GM12864 (cell line): Measurements from ENCODE around the gene SIPA1.

Source experiments
- DNase-seq: peaks from one replicate; pipeline ENCODE4 v3.0.0-alpha.2; 2011; ENCODE audit warnings: low read depth
- H3K4me3 ChIP-seq: 2 replicates; pipeline ENCODE4 v1.5.1; 2011; ENCODE audit warnings: mild to moderate bottlenecking, low read depth, low read length, control low read depth
- TF ChIP-seq, protein P1 (sequence below): IDR thresholded peaks from 2 replicates; pipeline ENCODE4 v1.5.1; 2011; ENCODE audit warnings: low read depth, mild to moderate bottlenecking, moderate library complexity, low read length, control low read depth, inconsistent platforms; ENCODE audit errors: missing control alignments

The SIPA1 gene

DNA sequence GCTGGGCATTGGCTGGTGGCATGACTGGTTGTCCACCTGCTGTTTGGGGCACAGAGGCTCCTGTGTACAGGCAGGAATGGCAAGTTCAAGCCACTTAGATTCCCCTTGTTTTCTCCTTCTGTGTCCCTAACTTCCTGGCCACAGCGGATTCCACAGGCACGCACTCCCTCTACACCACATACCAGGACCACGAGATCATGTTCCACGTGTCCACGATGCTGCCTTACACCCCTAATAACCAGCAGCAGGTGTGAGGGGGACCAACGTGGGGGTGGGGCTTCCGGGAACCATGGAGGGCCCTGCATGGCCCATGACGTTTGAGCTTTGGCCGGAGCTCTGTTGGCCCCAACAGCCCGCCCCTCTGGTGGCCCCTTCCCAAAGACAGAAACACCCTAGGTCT is 7.8 kb downstream of the SIPA1 start:
- DNase-seq, result no peak
- H3K4me3 ChIP-seq, result no peak overlapping the region
- TF ChIP-seq, protein P1, sequence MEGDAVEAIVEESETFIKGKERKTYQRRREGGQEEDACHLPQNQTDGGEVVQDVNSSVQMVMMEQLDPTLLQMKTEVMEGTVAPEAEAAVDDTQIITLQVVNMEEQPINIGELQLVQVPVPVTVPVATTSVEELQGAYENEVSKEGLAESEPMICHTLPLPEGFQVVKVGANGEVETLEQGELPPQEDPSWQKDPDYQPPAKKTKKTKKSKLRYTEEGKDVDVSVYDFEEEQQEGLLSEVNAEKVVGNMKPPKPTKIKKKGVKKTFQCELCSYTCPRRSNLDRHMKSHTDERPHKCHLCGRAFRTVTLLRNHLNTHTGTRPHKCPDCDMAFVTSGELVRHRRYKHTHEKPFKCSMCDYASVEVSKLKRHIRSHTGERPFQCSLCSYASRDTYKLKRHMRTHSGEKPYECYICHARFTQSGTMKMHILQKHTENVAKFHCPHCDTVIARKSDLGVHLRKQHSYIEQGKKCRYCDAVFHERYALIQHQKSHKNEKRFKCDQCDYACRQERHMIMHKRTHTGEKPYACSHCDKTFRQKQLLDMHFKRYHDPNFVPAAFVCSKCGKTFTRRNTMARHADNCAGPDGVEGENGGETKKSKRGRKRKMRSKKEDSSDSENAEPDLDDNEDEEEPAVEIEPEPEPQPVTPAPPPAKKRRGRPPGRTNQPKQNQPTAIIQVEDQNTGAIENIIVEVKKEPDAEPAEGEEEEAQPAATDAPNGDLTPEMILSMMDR, result no peak

DNA sequence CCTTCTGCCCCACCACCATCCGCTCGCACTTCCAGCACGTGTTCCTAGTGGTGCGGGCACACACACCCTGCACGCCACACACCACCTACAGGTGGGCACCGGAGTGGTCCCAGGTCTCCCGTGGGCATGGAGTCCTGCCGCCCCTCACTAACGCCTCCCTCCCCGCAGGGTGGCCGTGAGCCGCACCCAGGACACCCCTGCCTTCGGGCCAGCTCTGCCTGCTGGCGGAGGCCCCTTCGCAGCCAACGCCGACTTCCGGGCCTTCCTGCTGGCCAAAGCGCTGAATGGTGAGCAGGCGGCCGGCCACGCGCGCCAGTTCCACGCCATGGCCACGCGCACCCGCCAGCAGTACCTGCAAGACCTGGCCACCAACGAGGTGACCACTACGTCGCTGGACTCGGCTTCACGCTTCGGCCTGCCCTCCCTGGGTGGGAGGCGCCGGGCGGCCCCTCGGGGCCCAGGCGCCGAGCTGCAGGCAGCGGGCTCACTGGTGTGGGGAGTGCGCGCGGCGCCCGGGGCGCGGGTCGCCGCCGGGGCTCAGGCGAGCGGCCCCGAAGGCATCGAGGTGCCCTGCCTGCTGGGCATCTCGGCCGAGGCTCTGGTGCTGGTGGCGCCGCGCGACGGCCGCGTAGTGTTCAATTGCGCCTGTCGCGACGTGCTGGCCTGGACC is 8.5 kb downstream of the SIPA1 start:
- DNase-seq, result no peak
- TF ChIP-seq, protein P1, result no peak
- no peak overlapping the region for H3K4me3 ChIP-seq

DNA sequence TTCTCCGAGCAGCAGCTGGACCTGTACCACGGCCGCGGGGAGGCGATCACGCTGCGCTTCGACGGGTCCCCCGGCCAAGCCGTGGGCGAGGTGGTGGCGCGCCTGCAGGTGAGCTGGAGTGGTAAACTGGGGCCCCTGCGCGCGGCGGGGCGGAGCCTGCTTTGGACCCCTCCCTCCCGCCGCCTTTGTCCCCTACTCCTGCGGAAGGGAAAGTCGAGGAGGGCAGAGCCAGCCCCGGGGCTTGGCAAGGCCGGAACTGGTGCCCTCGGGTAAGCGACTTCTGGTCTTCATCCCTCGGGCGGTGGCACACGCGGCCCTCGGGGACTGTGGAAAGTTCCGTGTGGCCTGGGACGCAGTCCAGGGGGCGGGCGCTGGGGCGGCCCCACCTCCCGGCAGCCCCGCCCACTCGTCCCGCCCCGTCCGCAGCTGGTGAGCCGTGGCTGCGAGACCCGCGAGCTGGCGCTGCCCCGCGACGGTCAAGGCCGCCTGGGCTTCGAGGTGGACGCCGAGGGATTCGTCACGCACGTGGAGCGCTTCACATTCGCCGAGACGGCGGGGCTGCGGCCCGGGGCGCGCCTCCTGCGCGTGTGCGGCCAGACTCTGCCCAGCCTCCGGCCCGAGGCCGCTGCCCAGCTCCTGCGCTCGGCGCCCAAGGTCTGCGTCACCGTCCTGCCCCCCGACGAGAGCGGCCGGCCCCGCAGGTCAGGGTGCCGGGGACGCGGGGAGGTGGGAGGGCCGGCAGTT is 9.2 kb downstream of the SIPA1 start:
- DNase-seq, result no peak

GRCh38 chr11:65648997-65649493 is 11.1 kb downstream of the SIPA1 start:
- TF ChIP-seq, protein P1, result no peak
- no peak for DNase-seq
- no peak overlapping the region for H3K4me3 ChIP-seq

More for the DNA sequence above, 9.2 kb downstream of the SIPA1 start:
- TF ChIP-seq, protein P1, result no peak
- no peak overlapping the region for H3K4me3 ChIP-seq

- TF ChIP-seq, protein P1, result no peak
- no peak overlapping the region for H3K4me3 ChIP-seq
- no peak for DNase-seq
These were observed 12.0 kb downstream of the SIPA1 start for GRCh38 chr11:65649656-65650546.

GRCh38 chr11:65650547-65651338 is 12.8 kb downstream of the SIPA1 start:
- TF ChIP-seq, protein P1, result no peak
- no peak for DNase-seq
- no peak overlapping the region for H3K4me3 ChIP-seq
